ENCODE data around the gene DNAH8.

GRCh38 chr6:39005774-39006173, 290.7 kb downstream of the DNAH8 start:
- TF ChIP-seq, protein P1, sequence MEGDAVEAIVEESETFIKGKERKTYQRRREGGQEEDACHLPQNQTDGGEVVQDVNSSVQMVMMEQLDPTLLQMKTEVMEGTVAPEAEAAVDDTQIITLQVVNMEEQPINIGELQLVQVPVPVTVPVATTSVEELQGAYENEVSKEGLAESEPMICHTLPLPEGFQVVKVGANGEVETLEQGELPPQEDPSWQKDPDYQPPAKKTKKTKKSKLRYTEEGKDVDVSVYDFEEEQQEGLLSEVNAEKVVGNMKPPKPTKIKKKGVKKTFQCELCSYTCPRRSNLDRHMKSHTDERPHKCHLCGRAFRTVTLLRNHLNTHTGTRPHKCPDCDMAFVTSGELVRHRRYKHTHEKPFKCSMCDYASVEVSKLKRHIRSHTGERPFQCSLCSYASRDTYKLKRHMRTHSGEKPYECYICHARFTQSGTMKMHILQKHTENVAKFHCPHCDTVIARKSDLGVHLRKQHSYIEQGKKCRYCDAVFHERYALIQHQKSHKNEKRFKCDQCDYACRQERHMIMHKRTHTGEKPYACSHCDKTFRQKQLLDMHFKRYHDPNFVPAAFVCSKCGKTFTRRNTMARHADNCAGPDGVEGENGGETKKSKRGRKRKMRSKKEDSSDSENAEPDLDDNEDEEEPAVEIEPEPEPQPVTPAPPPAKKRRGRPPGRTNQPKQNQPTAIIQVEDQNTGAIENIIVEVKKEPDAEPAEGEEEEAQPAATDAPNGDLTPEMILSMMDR (IDR thresholded peaks at IDR 0.05 in 4 of 5, conservative IDR thresholded peaks at IDR 0.05 in 1 of 5): no peak
- TF ChIP-seq POLR2A (IDR thresholded peaks at IDR 0.05): no peak

Data from gastrocnemius medialis (tissue), 4 donors.